ENCODE measurements around the gene TLX3.
"Not testable (repeated sequence)": the region's sequence is repeated elsewhere in the genome, so short reads cannot be mapped to it uniquely, and the experiment has no call there.

TLX3 gene

GRCh38 chr5:171323806-171324632, 15.0 kb downstream of the TLX3 start:
- DNase-seq = no peak

- no peak for DNase-seq
Observed at GRCh38 chr5:171330021-171330420, 21.0 kb downstream of the TLX3 start.

GRCh38 chr5:171335616-171336015, 26.6 kb downstream of the TLX3 start:
- DNase-seq = no peak

- peak; percentile 61 for DNase-seq
Observed at GRCh38 chr5:171336521-171337209, 27.6 kb downstream of the TLX3 start.

DNA sequence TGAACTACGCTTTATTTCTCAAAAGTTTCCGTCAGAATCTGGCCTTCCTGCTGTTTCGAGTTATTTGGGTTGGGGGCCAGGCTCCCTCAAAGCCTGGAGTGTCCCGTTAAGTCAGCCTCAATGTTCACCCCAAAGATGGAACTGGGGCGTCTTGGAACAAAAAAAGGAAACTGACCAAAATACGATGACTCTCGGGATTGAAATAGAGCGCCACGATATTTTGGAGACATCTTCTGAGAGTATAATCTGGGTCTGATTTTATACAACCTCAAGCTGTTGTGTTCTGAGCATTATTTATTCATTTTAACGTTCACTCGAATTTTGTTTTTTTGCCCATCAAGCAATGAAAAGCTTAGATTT, 28.1 kb downstream of the TLX3 start:
- no peak for DNase-seq

DNA sequence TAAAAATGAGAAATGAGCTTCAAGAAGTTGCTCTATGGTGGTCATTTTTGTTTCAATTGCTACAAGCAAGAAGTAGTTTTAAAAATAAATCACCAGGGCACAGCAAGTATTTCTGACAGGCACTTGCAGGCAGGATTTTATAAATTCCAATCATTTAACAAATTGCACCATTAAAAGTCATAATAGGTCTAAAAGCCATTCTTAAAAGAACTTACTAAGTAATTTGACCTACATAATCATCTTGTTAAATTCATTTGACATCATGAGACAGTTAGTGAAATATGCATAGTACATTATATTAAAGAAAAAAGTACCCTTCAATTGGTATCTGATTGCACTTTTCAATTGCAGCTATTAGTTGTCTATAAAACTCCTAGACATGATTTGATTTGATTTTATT, 31.0 kb downstream of the TLX3 start:
- no peak for DNase-seq

DNA sequence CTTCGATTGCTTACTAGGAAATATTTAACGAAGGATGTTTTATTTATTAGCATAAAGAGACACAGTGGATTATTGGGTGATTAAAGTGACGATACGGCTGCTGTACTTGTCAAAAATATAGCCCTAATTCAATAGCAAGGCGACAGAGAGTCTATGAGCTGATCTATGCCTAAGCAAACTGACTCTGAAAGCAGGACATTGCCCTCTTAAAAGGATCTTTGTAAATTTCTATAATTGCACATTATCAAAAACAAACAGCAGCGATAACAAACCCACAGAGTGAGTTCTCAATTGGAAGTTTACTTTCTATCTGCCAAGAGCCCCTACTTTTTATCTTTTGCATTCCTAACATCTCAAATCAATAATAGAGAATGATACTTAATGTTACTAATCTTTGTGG, 31.4 kb downstream of the TLX3 start:
- no peak for DNase-seq

- DNase-seq = peak; percentile 65
Observed at GRCh38 chr5:171342362-171343111, 33.5 kb downstream of the TLX3 start.

DNA sequence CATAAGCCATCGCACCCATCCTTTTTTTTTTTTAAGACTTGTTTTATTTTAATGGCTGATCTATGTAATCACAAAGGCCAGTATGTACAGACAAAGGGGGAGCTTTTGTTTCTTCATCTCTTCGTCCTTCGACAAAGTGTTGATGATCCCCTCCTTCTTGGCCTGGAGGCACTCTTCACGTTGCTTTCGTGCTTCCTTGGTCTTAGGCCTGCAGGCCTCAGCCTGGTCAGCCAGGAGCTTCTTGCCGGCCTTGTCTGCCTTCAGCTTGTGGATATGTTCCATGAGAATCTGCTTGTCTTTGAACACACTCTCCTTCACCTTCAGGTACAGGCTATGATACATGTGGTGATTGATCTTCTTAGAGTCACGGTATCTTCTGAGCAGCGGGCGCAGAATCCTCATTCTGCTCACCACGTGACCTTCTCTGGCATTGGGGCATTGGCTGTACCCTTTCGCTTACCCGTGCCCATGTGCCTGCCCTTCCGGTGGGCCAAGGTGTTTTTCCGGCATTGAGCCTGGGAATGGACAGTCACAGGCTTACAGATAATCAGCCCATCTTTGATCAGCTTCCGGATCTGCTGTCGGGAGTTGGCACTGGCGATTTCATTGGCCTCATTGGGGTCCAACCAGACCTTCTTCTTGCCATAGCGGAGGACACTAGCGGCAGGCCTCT, 36.0 kb downstream of the TLX3 start:
- DNase-seq = no peak

DNA sequence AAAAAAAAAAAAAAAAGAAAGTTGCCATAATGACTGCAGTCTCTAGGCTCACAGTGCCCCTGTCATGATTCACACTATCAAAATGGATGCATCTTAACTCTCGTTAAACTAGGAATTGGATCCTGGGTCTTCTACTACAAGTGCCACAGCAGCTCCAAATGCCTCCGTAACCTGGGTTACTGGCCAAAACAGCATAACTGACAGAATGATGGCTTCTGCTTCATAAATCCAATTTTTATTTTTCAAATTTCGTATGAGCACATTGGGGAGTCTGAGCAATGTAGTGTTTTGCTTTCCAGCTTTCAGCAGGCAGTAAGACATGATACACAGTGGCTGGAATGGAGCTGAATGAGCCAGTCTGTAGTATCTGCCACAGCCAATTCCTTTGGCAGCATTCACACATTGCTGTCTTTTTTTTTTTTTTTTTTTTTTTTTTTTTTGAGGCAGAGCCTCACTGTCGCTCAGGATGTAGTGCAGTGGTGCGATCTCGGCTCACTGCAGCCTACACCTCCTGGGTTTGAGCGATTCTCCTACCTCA, 42.6 kb downstream of the TLX3 start:
- no peak for DNase-seq

DNA sequence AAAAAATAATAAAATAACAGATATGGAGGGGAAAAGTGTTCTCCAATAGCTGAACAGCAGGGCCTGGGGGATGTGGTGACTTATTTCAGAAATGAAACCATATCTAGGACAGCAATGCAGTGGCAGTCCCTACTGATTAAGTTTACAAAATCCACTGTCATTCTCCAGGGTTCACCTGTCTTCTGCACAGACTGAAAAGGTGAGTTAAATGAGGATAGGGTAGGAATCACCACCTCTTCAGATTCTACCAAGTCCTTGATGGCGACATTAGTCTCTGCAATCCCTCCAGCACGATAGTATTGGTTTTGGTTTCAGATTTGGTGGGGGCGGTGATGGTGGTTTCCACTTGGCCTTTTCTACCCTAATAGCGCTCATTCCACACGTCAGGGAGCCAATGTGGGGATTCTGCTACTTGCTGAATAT, 46.3 kb downstream of the TLX3 start:
- DNase-seq = no peak

- DNase-seq = no peak
Observed at GRCh38 chr5:171357843-171358242, 48.8 kb downstream of the TLX3 start.

DNA sequence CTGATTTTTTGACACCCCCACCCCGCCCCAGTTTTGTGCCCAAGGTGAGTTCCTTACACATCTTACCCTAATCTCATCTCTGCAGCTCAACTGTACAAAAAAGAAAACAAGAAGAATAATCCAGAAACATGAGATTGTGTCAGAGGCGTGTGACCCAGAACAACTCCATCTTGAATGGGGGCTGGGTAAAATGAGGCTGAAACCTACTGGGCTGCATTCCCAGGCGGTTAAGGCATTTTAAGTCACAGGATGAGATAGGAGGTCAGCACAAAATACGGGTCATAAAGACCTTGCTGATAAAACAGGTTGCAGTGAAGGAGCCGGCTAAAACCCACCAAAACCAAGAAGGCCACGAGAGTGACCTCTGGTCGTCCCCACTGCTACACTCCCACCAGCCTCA, 52.1 kb downstream of the TLX3 start:
- DNase-seq = not testable (repeated sequence)

All from fibroblast of skin of back (primary cell).